ENCODE data around the gene TCF4.

GRCh38 chr18:55462652-55463051 is 125.3 kb downstream of the TCF4 start:
- TF ChIP-seq POLR2AphosphoS5 (IDR thresholded peaks at IDR 0.05) (no peak), CTCF (IDR thresholded peaks at IDR 0.05) (no peak), POLR2A (IDR thresholded peaks at IDR 0.05) (no peak)
